ENCODE measurements around the gene EPOP. TPM values are rescaled to one million over a fixed set of nuclear protein-coding genes. Genes with fewer than 3 reads are reported as not detected.

Gene EPOP
- total and polyA plus RNA-seq, 2 of the 13 experiments (the other 11 are each of a cell fraction or from before 2014, with no cell fraction given): 14.7 to 37.8 TPM

GRCh38 chr17:38701504-38702165, 26.9 kb upstream of the EPOP start (continued):
- TF ChIP-seq ZNF318 (CRISPR knock-in tag; IDR thresholded peaks at IDR 0.05) (0 out of 2 replicates have a peak, but pooled peaks have one; percentile 74), ZNF639 (CRISPR knock-in tag; conservative IDR thresholded peaks at IDR 0.05) (no peak), RXRB (CRISPR knock-in tag; IDR thresholded peaks at IDR 0.05; ENCODE audit: borderline replicate concordance) (no peak), HMGA1 (CRISPR knock-in tag; conservative IDR thresholded peaks at IDR 0.05) (no peak), DBP (CRISPR knock-in tag; IDR thresholded peaks at IDR 0.05; ENCODE audit: not compliant biosample characterization) (no peak), HNF4G (IDR thresholded peaks at IDR 0.05; ENCODE audit: borderline replicate concordance, low read depth, low read length) (no peak), HNF4G (CRISPR knock-in tag; IDR thresholded peaks at IDR 0.05; ENCODE audit: borderline replicate concordance, low read depth) (no peak), RFX3 (CRISPR knock-in tag; IDR thresholded peaks at IDR 0.05) (no peak), KLF11 (CRISPR knock-in tag; IDR thresholded peaks at IDR 0.05) (no peak), HNF4A (CRISPR knock-in tag; IDR thresholded peaks at IDR 0.05) (no peak), NR2F1 (CRISPR knock-in tag; IDR thresholded peaks at IDR 0.05) (no peak; a peak in 2 of 4 replicates), ADNP (CRISPR knock-in tag; IDR thresholded peaks at IDR 0.05) (no peak), ZNF546 (CRISPR knock-in tag; conservative IDR thresholded peaks at IDR 0.05) (0 out of 2 replicates have a peak, but pooled peaks have one; percentile 10), CHD4 (IDR thresholded peaks at IDR 0.05; ENCODE audit: borderline replicate concordance, low read length) (no peak; the same call in 1 of the 2 replicates), ZNF30 (CRISPR knock-in tag; IDR thresholded peaks at IDR 0.05) (no peak; the same call in 1 of the 2 replicates), NR2C2 (CRISPR knock-in tag; IDR thresholded peaks at IDR 0.05; ENCODE audit: borderline replicate concordance) (no peak), ZNF891 (CRISPR knock-in tag; IDR thresholded peaks at IDR 0.05) (peak; percentile 63), POLR2A (IDR thresholded peaks at IDR 0.05; ENCODE audit: insufficient read depth in 1 of 2, low read depth in 2 of 2, low read length in 2 of 2) (peak in 1 of 2 experiments; percentile 6; a peak in 1 of 4 replicates), DRAP1 (CRISPR knock-in tag; IDR thresholded peaks at IDR 0.05) (no peak)
